K562 (cell line): ENCODE results near the gene GVQW3. TPM values are rescaled to one million over a fixed set of nuclear protein-coding genes. Genes with fewer than 3 reads are reported as not detected.
A peak's percentile ranks its signal among the peaks of the same experiment; 100 is the strongest.

Experiments
- ATAC-seq: fragments of 200-7000 bp; cut with Tn5 transposase; 3 replicates; pipeline ENCODE4 v1.9.1; 2020; ENCODE audit warnings: moderate library complexity
- BruUV-seq: library from RNA; stranded (reverse); fragments of 400-500 nt; replicated peaks from 2 replicates; lab custom pipeline; 2021; lab: Mats Ljungman, UMichigan
- CTCF ChIA-PET: fragments of 300-600 bp; formaldehyde crosslinking; extraction: SDS; loops from one replicate; lab custom pipeline; 2021; ENCODE audit warnings: low intra/inter-chr PET ratio; lab: Yijun Ruan, JAX
- POLR2A ChIA-PET: fragments of 300-600, 350-650 bp; sonication (Branson Sonifier 250); formaldehyde crosslinking; extraction: SDS; loops from one replicate; lab custom pipeline; 2021; ENCODE audit warnings: antibody characterized with exemption, inconsistent platforms; lab: Yijun Ruan, JAX
- DNase-seq, 4 experiments: peaks; one replicate each; pipeline versions ENCODE4 v3.0.0 to v3.0.0-alpha.2; 2011 to 2018; ENCODE audit warnings: low spot score in 3 of 4, mixed read lengths in 3 of 4; ENCODE audit errors: extremely low read depth in 1 of 4
- FAIRE-seq: peaks from 2 replicates; lab custom pipeline; 2011; peaks lifted over from hg19 to GRCh38; lab: Jason Lieb, UNC
- H2AFZ ChIP-seq: 2 replicates; pipeline ENCODE4 v1.6.0; 2011; ENCODE audit warnings: low read depth, low read length, control low read depth, inconsistent platforms
- H3K27ac ChIP-seq: fragments of 200-600 bp; 3 replicates; pipeline ENCODE4 v1.8.0; 2011; ENCODE audit warnings: low read depth, mild to moderate bottlenecking, control low read depth, inconsistent platforms, low read length, moderate library complexity, mixed read lengths; ENCODE audit errors: extremely low read depth
- H3K27me3 ChIP-seq, 2 experiments: fragments of 300-600 bp in 1 of 2; 2 replicates in 1 of 2; 3 replicates in 1 of 2; pipeline versions ENCODE4 v1.6.0 to v1.8.0; 2011; ENCODE audit warnings: inconsistent platforms in 2 of 2, low read length in 2 of 2, mild to moderate bottlenecking in 1 of 2, mixed read lengths in 1 of 2, moderate library complexity in 1 of 2; ENCODE audit not compliant: control insufficient read depth in 2 of 2, insufficient read depth in 2 of 2
- H3K36me3 ChIP-seq: fragments of 300-600 bp; 3 replicates; pipeline ENCODE4 v1.8.0; 2011; ENCODE audit warnings: mild to moderate bottlenecking, low read length, inconsistent platforms; ENCODE audit not compliant: control insufficient read depth, insufficient read depth
- H3K4me1 ChIP-seq, 2 experiments: fragments of 200-600 bp in 1 of 2; replicated peaks in 1 of 2; 2 replicates in 1 of 2; 3 replicates in 1 of 2; pipeline versions ENCODE4 v1.5.1 to v1.8.0; 2011; ENCODE audit warnings: inconsistent platforms in 2 of 2, low read length in 2 of 2, mild to moderate bottlenecking in 1 of 2, mixed read lengths in 1 of 2, moderate library complexity in 1 of 2; ENCODE audit not compliant: control insufficient read depth in 2 of 2, insufficient read depth in 2 of 2
- H3K4me2 ChIP-seq: 2 replicates; pipeline ENCODE4 v1.6.1; 2011; ENCODE audit warnings: low read length, control low read depth, inconsistent platforms, mixed read lengths; ENCODE audit not compliant: insufficient read depth
- H3K4me3 ChIP-seq: fragments of 200-600 bp; sonication (generic), shearing (Covaris generic); 2 replicates; pipeline ENCODE4 v1.5.1; 2016; ENCODE audit warnings: control low read depth, inconsistent platforms
- H3K79me2 ChIP-seq: fragments of 200-600 bp; 3 replicates; pipeline ENCODE4 v1.8.0; 2011; ENCODE audit warnings: low read length, inconsistent platforms; ENCODE audit not compliant: control insufficient read depth, insufficient read depth
- H3K9ac ChIP-seq, 2 experiments: 2 replicates each; pipeline versions ENCODE4 v1.6.0 to v1.6.1; 2011; ENCODE audit warnings: low read depth in 2 of 2, low read length in 2 of 2, control low read depth in 1 of 2, inconsistent platforms in 1 of 2, mild to moderate bottlenecking in 1 of 2, mixed read lengths in 1 of 2; ENCODE audit not compliant: insufficient read depth in 1 of 2
- H3K9me1 ChIP-seq: one replicate; pipeline ENCODE4 v1.6.0; 2011; ENCODE audit warnings: inconsistent platforms, mild to moderate bottlenecking, low read length, moderate library complexity; ENCODE audit not compliant: control insufficient read depth, insufficient read depth
- H3K9me3 ChIP-seq: replicated peaks from 2 replicates; pipeline ENCODE4 v1.5.1; 2011; ENCODE audit warnings: low read depth, low read length, inconsistent platforms; ENCODE audit not compliant: control insufficient read depth, insufficient read depth
- H4K20me1 ChIP-seq: replicated peaks from 2 replicates; pipeline ENCODE4 v1.6.1; 2011; ENCODE audit warnings: low read length, inconsistent platforms, mixed read lengths; ENCODE audit not compliant: control insufficient read depth, insufficient read depth
- E2F8 ChIP-seq: fragments of 450-650 bp; IDR thresholded peaks from 2 replicates; pipeline ENCODE4 v1.7.1; 2018; ENCODE audit warnings: mild to moderate bottlenecking, low read depth; ENCODE audit not compliant: partially characterized antibody
- NFE2L1 ChIP-seq: fragments of 450-650 bp; IDR thresholded peaks from 2 replicates; pipeline ENCODE4 v1.6.1; 2016; ENCODE audit warnings: missing genetic modification characterization, low read depth, mild to moderate bottlenecking, missing compliant biosample characterization, moderate library complexity, borderline replicate concordance
- PHB2 ChIP-seq: fragments of 450-650 bp; IDR thresholded peaks from 2 replicates; pipeline ENCODE4 v1.6.1; 2017; ENCODE audit warnings: low read depth
- ZBTB40 ChIP-seq, 2 experiments: fragments of 450-650 bp in 1 of 2; sonication (generic) in 1 of 2; formaldehyde crosslinking in 1 of 2; IDR thresholded peaks; 2 replicates each; pipeline versions ENCODE4 v1.7.1 to v1.9.0; 2016 to 2022; ENCODE audit warnings: inconsistent platforms in 1 of 2, mild to moderate bottlenecking in 1 of 2, missing genetic modification reagents in 1 of 2
- ZKSCAN1 ChIP-seq: fragments of 150-350 bp; IDR thresholded peaks from 2 replicates; pipeline ENCODE4 v1.6.1; 2016; ENCODE audit warnings: low read depth, low read length
- WGBS: fragments of 100-300 bp; shearing (Covaris generic); methylation state at CpG from one replicate; pipeline ENCODE4 v1.1.6; 2016; ENCODE audit warnings: low coverage, mixed read lengths; ENCODE audit not compliant: insufficient coverage; ENCODE audit errors: missing lambda C conversion rate; 5-methylcytosine and 5-hydroxymethylcytosine counted together
- in situ Hi-C: fragments of 300-500 bp; cut with MboI; formaldehyde crosslinking; loops from 4 replicates; pipeline ENCODE4 v1.15.0; 2018; ENCODE audit warnings: inconsistent platforms, mixed read lengths
- intact Hi-C: fragments of 100-400 bp; cut with micrococcal nuclease; formaldehyde crosslinking; loops from 2 replicates; pipeline ENCODE4 v1.14.2; 2022
- polyA plus RNA-seq, 8 experiments: library from polyadenylated mRNA; depleted of rRNA in 4 of 8; stranded (reverse) in 5 of 8; unstranded in 3 of 8; fragments of >200 nt; fragmentation: Nextera tagmentation in 2 of 8; fragmentation: Illumina TruSeq in 1 of 8; extraction: Ambion mirVana in 2 of 8; extraction: Trizol in 1 of 8; gene quantifications; 2 replicates each; pipeline versions ENCODE4 v1.2.1 to v1.2.3, GENCODE V29; 2011 to 2014; ENCODE audit warnings: inconsistent platforms in 1 of 8, missing spikeins in 1 of 8
- total RNA-seq, 7 experiments: library from RNA; depleted of rRNA in 6 of 7; stranded (reverse); fragments of >200 nt in 6 of 7; fragmentation: Illumina TruSeq in 2 of 7; extraction: Trizol in 2 of 7; gene quantifications; 2 replicates each; pipeline versions ENCODE4 v1.2.1 to v1.2.3, GENCODE V29; 2011 to 2021; ENCODE audit warnings: low replicate concordance in 1 of 7

GVQW3 gene
- total and polyA plus RNA-seq, 9 of the 15 experiments (the other 6 are each of a cell fraction or from before 2014, with no cell fraction given) = 0.66 to 5.7 (median 2.1) TPM

DNA sequence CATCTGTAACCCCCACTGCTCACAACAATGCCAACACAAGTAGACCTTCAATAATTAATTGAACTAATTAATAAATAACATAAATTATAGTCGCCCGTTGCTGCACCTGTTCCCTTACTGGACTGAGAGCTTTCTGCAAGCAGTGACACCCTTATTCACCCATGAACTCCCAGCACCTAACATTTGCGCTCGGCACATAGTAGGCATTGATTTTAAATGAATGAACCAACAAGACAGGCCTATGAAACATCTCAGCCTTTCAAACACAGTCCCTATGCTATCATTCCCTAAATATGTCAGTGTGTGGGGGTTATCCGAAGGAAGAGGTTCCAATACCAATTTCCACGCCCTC, 1.3 kb upstream of the GVQW3 start:
- no peaks in the 10 kb centered on the region for H3K36me3 ChIP-seq
- intact Hi-C loops = loop anchor here (5.0 kb wide), 1 partner anchor 63 kb away; no protein-coding TSS in a partner anchor
- no peaks in the 10 kb centered on the region for H3K9me1 ChIP-seq
- no TSS peak for BruUV-seq
- DNase-seq (no peak), FAIRE-seq (peak; percentile 51), ATAC-seq (no peak)
- peak overlapping the region; percentile 92 for H3K4me3 ChIP-seq
- peak overlapping the region; percentile 86 for H3K27ac ChIP-seq
- H3K9me3 ChIP-seq = no peaks in the 10 kb centered on the region
- in situ Hi-C loops = no loop called here
- H3K79me2 ChIP-seq = peaks cover 62% of the 10 kb centered on the region
- peak overlapping the region; percentile 72 for H2AFZ ChIP-seq
- H3K4me1 ChIP-seq = peaks cover 5 to 11% of the 10 kb centered on the region in 2 experiments; a peak in 4 of 5 replicates
- 3% methylated on average over 6 of the region's 6 CpGs for WGBS
- no peaks in the 10 kb centered on the region for H3K27me3 ChIP-seq
- ChIA-PET POLR2A (no interaction called here), CTCF (no interaction called here)
- peak overlapping the region; percentile 82 to 90 for H3K9ac ChIP-seq
- TF ChIP-seq ZBTB40 (IDR thresholded peaks at IDR 0.05) = peak; percentile 47; the same call in 1 of the 2 replicates
- TF ChIP-seq ZBTB40 (CRISPR knock-in tag; IDR thresholded peaks at IDR 0.05) = no peak
- peak; percentile 91 for TF ChIP-seq ZKSCAN1
- TF ChIP-seq NFE2L1 (tag) = no peak
- no peak for TF ChIP-seq PHB2
- no peak for TF ChIP-seq E2F8
- peaks cover 5% of the 10 kb centered on the region; the same call in 1 of the 2 replicates for H4K20me1 ChIP-seq
- peak overlapping the region; percentile 98 for H3K4me2 ChIP-seq
